Measurements from ENCODE around the gene PARL.

Gene PARL

DNA sequence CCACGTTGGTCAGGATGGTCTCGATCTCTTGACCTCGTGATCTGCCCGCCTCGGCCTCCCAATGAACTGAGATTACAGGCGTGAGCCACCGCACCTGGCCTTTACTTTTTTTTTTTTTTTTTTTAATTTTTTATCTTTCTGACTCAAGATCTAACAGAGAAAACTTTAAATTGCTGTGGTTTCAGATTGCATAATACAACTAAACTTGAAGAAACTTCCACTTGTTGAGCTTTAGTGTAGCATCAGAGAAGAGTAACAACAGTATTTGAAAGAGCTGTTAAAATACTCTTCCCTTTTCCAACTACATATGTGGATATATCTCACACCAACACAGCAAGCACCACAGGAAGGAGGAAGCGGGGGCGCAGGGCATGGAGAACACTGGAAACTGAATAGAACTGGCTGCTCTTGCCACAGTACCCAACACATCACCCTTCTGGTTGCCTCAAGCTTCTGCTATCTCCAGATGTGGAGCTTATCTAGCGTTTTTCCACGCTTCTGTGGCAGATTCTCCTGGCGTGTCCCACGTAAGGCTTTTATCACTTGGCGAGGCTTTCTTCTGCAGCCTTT, 104.7 kb downstream of the PARL start:
- no peak overlapping the region for H3K4me3 ChIP-seq (ENCODE audit: low read depth, low read length)
- no peak for DNase-seq (ENCODE audit: low read depth, low spot score)
- POLR2A ChIA-PET = no interaction called here
- TF ChIP-seq, protein P1, sequence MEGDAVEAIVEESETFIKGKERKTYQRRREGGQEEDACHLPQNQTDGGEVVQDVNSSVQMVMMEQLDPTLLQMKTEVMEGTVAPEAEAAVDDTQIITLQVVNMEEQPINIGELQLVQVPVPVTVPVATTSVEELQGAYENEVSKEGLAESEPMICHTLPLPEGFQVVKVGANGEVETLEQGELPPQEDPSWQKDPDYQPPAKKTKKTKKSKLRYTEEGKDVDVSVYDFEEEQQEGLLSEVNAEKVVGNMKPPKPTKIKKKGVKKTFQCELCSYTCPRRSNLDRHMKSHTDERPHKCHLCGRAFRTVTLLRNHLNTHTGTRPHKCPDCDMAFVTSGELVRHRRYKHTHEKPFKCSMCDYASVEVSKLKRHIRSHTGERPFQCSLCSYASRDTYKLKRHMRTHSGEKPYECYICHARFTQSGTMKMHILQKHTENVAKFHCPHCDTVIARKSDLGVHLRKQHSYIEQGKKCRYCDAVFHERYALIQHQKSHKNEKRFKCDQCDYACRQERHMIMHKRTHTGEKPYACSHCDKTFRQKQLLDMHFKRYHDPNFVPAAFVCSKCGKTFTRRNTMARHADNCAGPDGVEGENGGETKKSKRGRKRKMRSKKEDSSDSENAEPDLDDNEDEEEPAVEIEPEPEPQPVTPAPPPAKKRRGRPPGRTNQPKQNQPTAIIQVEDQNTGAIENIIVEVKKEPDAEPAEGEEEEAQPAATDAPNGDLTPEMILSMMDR (IDR thresholded peaks at IDR 0.05; ENCODE audit: insufficient read depth, low read length, missing control alignments) = no peak
- CTCF ChIA-PET = interaction anchor here (0.6 to 1.4 kb wide), 2 partner anchors 13 to 16 kb away, joined by 4 to 5 read pairs; no protein-coding TSS in a partner anchor
